HepG2 (cell line): ENCODE data around the gene AKAP8L. TPM values are rescaled to one million over a fixed set of nuclear protein-coding genes. Genes with fewer than 3 reads are reported as not detected.

Experiments
- E2F5 ChIP-seq: sonication (generic); formaldehyde crosslinking; conservative IDR thresholded peaks from 2 replicates; pipeline ENCODE4 v1.4.0; 2020; ENCODE audit warnings: missing genetic modification reagents
- HNRNPUL1 ChIP-seq: fragments of 200-400 bp; formaldehyde crosslinking; IDR thresholded peaks from 2 replicates; pipeline ENCODE4 v1.6.1; 2017; ENCODE audit warnings: low read depth, mild to moderate bottlenecking, low read length, moderate library complexity
- MBD4 ChIP-seq: IDR thresholded peaks from 2 replicates; pipeline ENCODE4 v1.6.1; 2012; ENCODE audit warnings: low read length, inconsistent platforms, borderline replicate concordance
- MIER2 ChIP-seq: IDR thresholded peaks from 2 replicates; pipeline ENCODE4 v1.6.1; 2016; ENCODE audit warnings: missing biosample characterization, missing genetic modification reagents
- MIXL1 ChIP-seq: IDR thresholded peaks from 2 replicates; pipeline ENCODE4 v1.6.1; 2016
- RAD51 ChIP-seq: fragments of 450-650 bp; IDR thresholded peaks from 2 replicates; pipeline ENCODE4 v1.6.1; 2016; ENCODE audit warnings: borderline replicate concordance
- REL ChIP-seq: sonication (generic); formaldehyde crosslinking; conservative IDR thresholded peaks from 2 replicates; pipeline ENCODE4 v1.8.0; 2022; ENCODE audit warnings: mild to moderate bottlenecking, missing genetic modification reagents, moderate library complexity
- SALL2 ChIP-seq: sonication (generic); formaldehyde crosslinking; IDR thresholded peaks from 2 replicates; pipeline ENCODE4 v1.8.1; 2023; ENCODE audit warnings: mild to moderate bottlenecking, missing genetic modification reagents, inconsistent platforms
- SAP130 ChIP-seq: IDR thresholded peaks from 2 replicates; pipeline ENCODE4 v1.6.1; 2016; ENCODE audit warnings: low read depth
- TIGD3 ChIP-seq: sonication (generic); formaldehyde crosslinking; IDR thresholded peaks from 2 replicates; pipeline ENCODE4 v1.5.1; 2020; ENCODE audit warnings: mild to moderate bottlenecking, missing genetic modification reagents, borderline replicate concordance
- USF2 ChIP-seq, 2 experiments: sonication (generic) in 1 of 2; formaldehyde crosslinking in 1 of 2; IDR thresholded peaks; 2 replicates each; pipeline versions ENCODE4 v1.5.1 to v1.6.1; 2011 to 2020; ENCODE audit warnings: borderline replicate concordance in 1 of 2, low read depth in 1 of 2, low read length in 1 of 2, mild to moderate bottlenecking in 1 of 2, missing genetic modification reagents in 1 of 2, moderate library complexity in 1 of 2
- ZBTB1 ChIP-seq: sonication (generic); formaldehyde crosslinking; IDR thresholded peaks from 2 replicates; pipeline ENCODE4 v1.4.0; 2020; ENCODE audit warnings: missing genetic modification reagents, borderline replicate concordance
- ZBTB8A ChIP-seq: sonication (generic); formaldehyde crosslinking; IDR thresholded peaks from 2 replicates; pipeline ENCODE4 v1.4.0; 2020; ENCODE audit warnings: mild to moderate bottlenecking, low read depth, missing genetic modification reagents, borderline replicate concordance
- ZFYVE20 ChIP-seq: sonication (generic); formaldehyde crosslinking; IDR thresholded peaks from 2 replicates; pipeline ENCODE4 v1.8.0; 2023; ENCODE audit warnings: low read depth, mild to moderate bottlenecking, moderate library complexity, missing genetic modification reagents, borderline replicate concordance
- ZIK1 ChIP-seq: sonication (generic); formaldehyde crosslinking; IDR thresholded peaks from 2 replicates; pipeline ENCODE4 v1.5.0; 2020; ENCODE audit warnings: mild to moderate bottlenecking, low read depth, missing genetic modification reagents, borderline replicate concordance
- ZNF205 ChIP-seq: IDR thresholded peaks from 2 replicates; pipeline ENCODE4 v1.6.1; 2018; ENCODE audit warnings: missing biosample characterization, missing genetic modification reagents
- ZNF235 ChIP-seq: sonication (generic); formaldehyde crosslinking; IDR thresholded peaks from 2 replicates; pipeline ENCODE4 v1.8.1; 2023; ENCODE audit warnings: mild to moderate bottlenecking, missing genetic modification reagents, borderline replicate concordance
- ZNF335 ChIP-seq: sonication (generic); formaldehyde crosslinking; IDR thresholded peaks from 2 replicates; pipeline ENCODE4 v1.4.0; 2020; ENCODE audit warnings: missing genetic modification reagents
- ZNF549 ChIP-seq: sonication (generic); formaldehyde crosslinking; IDR thresholded peaks from 2 replicates; pipeline ENCODE4 v1.5.0; 2020; ENCODE audit warnings: missing genetic modification reagents
- ZNF605 ChIP-seq: sonication (generic); formaldehyde crosslinking; IDR thresholded peaks from 2 replicates; pipeline ENCODE4 v1.8.0; 2022; ENCODE audit warnings: mild to moderate bottlenecking, missing genetic modification reagents
- ZNF652 ChIP-seq: IDR thresholded peaks from 2 replicates; pipeline ENCODE4 v1.6.1; 2016; ENCODE audit warnings: low read depth, borderline replicate concordance
- ZNF7 ChIP-seq: IDR thresholded peaks from 2 replicates; pipeline ENCODE4 v1.6.1; 2016; ENCODE audit warnings: missing biosample characterization, missing genetic modification reagents
- ZNF777 ChIP-seq: sonication (generic); formaldehyde crosslinking; IDR thresholded peaks from 2 replicates; pipeline ENCODE4 v1.4.0; 2020; ENCODE audit warnings: missing genetic modification reagents
- ZSCAN21 ChIP-seq: sonication (generic); formaldehyde crosslinking; IDR thresholded peaks from 2 replicates; pipeline ENCODE4 v1.8.0; 2022; ENCODE audit warnings: mild to moderate bottlenecking, missing genetic modification reagents, moderate library complexity, borderline replicate concordance
- ZSCAN29 ChIP-seq: sonication (generic); formaldehyde crosslinking; conservative IDR thresholded peaks from 2 replicates; pipeline ENCODE4 v1.4.0; 2020; ENCODE audit warnings: mild to moderate bottlenecking, missing genetic modification reagents
- ZZZ3 ChIP-seq: sonication (generic); formaldehyde crosslinking; IDR thresholded peaks from 2 replicates; pipeline ENCODE4 v1.4.0; 2020; ENCODE audit warnings: missing genetic modification reagents, mild to moderate bottlenecking, borderline replicate concordance
- polyA plus RNA-seq, 8 experiments: library from polyadenylated mRNA; depleted of rRNA in 3 of 8; stranded (reverse) in 7 of 8; unstranded in 1 of 8; fragments of >200 nt; fragmentation: Illumina TruSeq in 4 of 8; extraction: Trizol in 4 of 8; gene quantifications; 2 replicates each; pipeline versions ENCODE4 v1.2.1 to v1.2.3, GENCODE V29; 2011 to 2016; ENCODE audit warnings: low read depth in 4 of 8, missing spikeins in 1 of 8, mixed read lengths in 1 of 8; ENCODE audit not compliant: insufficient read depth in 1 of 8
- total RNA-seq, 5 experiments: library from RNA; depleted of rRNA; stranded (reverse); fragments of >200 nt; fragmentation: Illumina TruSeq; extraction: Trizol; gene quantifications; 2 replicates each; pipeline ENCODE4 v1.2.3, GENCODE V29; 2016; ENCODE audit warnings: low read depth in 1 of 5

AKAP8L gene
- total and polyA plus RNA-seq, 2 of the 13 experiments (the other 11 are each of a cell fraction or from before 2014, with no cell fraction given) = 48.2 to 49.6 TPM

- no peak for TF ChIP-seq ZFYVE20 (CRISPR knock-in tag)
- TF ChIP-seq ZNF235 (CRISPR knock-in tag) = no peak
- no peak for TF ChIP-seq ZNF605 (CRISPR knock-in tag)
- no peak for TF ChIP-seq ZNF777 (CRISPR knock-in tag)
- no peak for TF ChIP-seq ZNF205
- no peak for TF ChIP-seq ZSCAN29 (CRISPR knock-in tag)
- TF ChIP-seq HNRNPUL1 = no peak
- no peak for TF ChIP-seq ZNF549 (CRISPR knock-in tag)
- TF ChIP-seq MIXL1 (CRISPR knock-in tag) = no peak
- TF ChIP-seq TIGD3 (CRISPR knock-in tag) = no peak
- TF ChIP-seq MIER2 (CRISPR knock-in tag) = no peak
- TF ChIP-seq MBD4 = no peak
- no peak for TF ChIP-seq RAD51
- 0 out of 2 replicates have a peak, but pooled peaks have one; percentile 48 for TF ChIP-seq ZSCAN21
- TF ChIP-seq REL = no peak
- no peak for TF ChIP-seq USF2 (IDR thresholded peaks at IDR 0.05; ENCODE audit: low read depth, low read length)
- TF ChIP-seq USF2 (CRISPR knock-in tag; IDR thresholded peaks at IDR 0.05; ENCODE audit: borderline replicate concordance) = no peak
- TF ChIP-seq ZIK1 (CRISPR knock-in tag) = no peak
- 0 out of 2 replicates have a peak, but pooled peaks have one; percentile 23 for TF ChIP-seq E2F5 (CRISPR knock-in tag)
- TF ChIP-seq SAP130 (CRISPR knock-in tag) = peak; percentile 52; the same call in 1 of the 2 replicates
- no peak for TF ChIP-seq ZNF652 (CRISPR knock-in tag)
- TF ChIP-seq ZZZ3 = no peak
- TF ChIP-seq ZBTB1 (CRISPR knock-in tag) = no peak
- TF ChIP-seq SALL2 (CRISPR knock-in tag) = 0 out of 2 replicates have a peak, but pooled peaks have one; percentile 5
- TF ChIP-seq ZNF7 (CRISPR knock-in tag) = no peak
- no peak for TF ChIP-seq ZNF335 (CRISPR knock-in tag)
- TF ChIP-seq ZBTB8A (CRISPR knock-in tag) = no peak
Observed at GRCh38 chr19:15331419-15332310, 87.1 kb downstream of the AKAP8L start (continued).
